Stimulated activated CD8-positive, alpha-beta memory T cell treated with anti-CD3 and anti-CD28 coated beads, Interleukin-4, amount 100 ng/mL, for 4 hours (primary cell): ENCODE results near the gene RAB40AL.

ENCODE experiments used
- DNase-seq, 2 donors: peaks; one replicate each; pipeline ENCODE4 v3.0.0-alpha.2; 2020; ENCODE audit warnings: low read depth in 2 of 2, low spot score in 1 of 2

The RAB40AL gene

DNA sequence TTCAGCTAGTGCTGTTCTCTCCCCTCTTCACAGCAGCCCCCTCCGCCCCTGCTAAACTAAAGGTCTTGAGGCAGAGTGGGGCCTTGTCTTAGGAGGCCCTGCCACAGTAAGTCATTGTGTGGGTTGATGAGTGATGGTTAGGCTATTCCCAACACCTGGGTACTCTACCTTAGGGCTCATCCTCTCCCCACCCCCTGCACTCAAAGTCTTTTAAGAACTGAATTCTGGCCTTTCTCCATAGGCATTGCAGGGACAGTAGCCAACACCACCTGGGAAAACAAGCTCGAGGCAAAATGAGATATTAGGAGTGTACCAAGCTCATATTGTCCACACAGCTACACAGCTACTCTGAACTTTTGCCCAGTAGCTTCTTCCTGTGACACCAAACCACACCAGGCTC lies 42.5 kb downstream of the RAB40AL start:
- no peak for DNase-seq

DNA sequence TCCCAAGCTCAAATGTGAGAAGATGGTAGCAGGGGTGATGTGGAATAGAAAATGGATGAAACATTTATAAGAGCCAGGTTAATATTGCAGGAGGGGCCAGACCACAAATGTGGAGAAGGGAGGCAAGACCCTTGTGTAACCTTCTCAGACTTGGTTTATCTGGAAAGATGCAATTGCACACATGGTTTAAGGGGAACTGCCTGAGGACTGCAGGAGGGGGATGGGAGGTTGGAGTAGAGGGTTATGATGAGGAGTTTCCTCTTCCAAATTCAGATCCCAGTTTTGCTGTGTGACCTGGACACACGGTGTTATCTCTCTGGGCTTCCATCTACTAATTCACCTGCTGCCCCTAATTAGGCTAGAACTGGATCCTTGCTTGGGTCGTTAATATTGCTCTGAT lies 46.1 kb downstream of the RAB40AL start:
- DNase-seq = no peak

DNA sequence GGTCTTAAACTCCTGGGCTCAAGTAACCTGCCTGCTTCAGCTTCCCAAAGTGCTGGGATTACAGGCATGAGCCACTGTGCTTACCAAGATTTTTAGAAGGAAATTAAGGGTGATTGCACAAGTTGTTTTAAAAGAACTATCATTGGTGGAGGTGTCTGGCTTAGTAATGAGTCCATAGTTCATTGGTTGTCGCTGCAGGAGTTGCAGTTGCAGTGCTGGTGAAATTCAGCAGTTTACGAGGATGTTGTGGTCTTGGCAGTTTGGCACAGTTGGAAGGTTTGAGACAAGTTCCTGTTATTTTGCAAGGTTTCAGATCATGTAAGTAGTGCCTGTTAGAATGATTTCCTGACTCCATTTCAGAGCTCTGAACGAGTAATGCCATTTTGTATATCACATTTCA lies 48.1 kb downstream of the RAB40AL start:
- DNase-seq = no peak
